Loucy (cell line): ENCODE measurements around the gene AMBRA1.

Experiments used
- H2AFZ ChIP-seq: fragments of 200-600 bp; sonication (generic); 2 replicates; pipeline ENCODE4 v1.6.0; 2016; ENCODE audit warnings: antibody characterized with exemption, mild to moderate bottlenecking, low read length, moderate library complexity
- H3F3A ChIP-seq: fragments of 200-600 bp; 2 replicates; pipeline ENCODE4 v1.6.0; 2016; ENCODE audit warnings: antibody characterized with exemption, low read depth, mild to moderate bottlenecking
- H3K27me3 ChIP-seq: fragments of 200-600 bp; sonication (generic); 2 replicates; pipeline ENCODE4 v1.6.1; 2014; ENCODE audit warnings: low read length, mild to moderate bottlenecking; ENCODE audit not compliant: insufficient read depth, poor library complexity, severe bottlenecking
- H3K36me3 ChIP-seq: fragments of 200-600 bp; sonication (generic); 2 replicates; pipeline ENCODE4 v1.6.1; 2016; ENCODE audit warnings: low read length; ENCODE audit not compliant: insufficient read depth
- H3K4me1 ChIP-seq: fragments of 200-600 bp; sonication (generic); 2 replicates; pipeline ENCODE4 v1.5.1; 2014; ENCODE audit warnings: low read length, mild to moderate bottlenecking; ENCODE audit not compliant: insufficient read depth, poor library complexity, severe bottlenecking
- H3K4me2 ChIP-seq: fragments of 200-600 bp; sonication (generic); 2 replicates; pipeline ENCODE4 v1.6.0; 2014; ENCODE audit warnings: antibody characterized with exemption, low read length, low read depth, mild to moderate bottlenecking; ENCODE audit not compliant: poor library complexity, severe bottlenecking
- H3K4me3 ChIP-seq: fragments of 200-600 bp; sonication (generic); 2 replicates; pipeline ENCODE4 v1.5.1; 2014; ENCODE audit warnings: low read length, mild to moderate bottlenecking, mixed read lengths; ENCODE audit not compliant: poor library complexity, severe bottlenecking
- H3K79me2 ChIP-seq: fragments of 200-600 bp; sonication (generic); 2 replicates; pipeline ENCODE4 v1.6.1; 2014; ENCODE audit warnings: low read length; ENCODE audit not compliant: insufficient read depth
- H3K9ac ChIP-seq: fragments of 200-600 bp; sonication (generic); 2 replicates; pipeline ENCODE4 v1.6.0; 2014; ENCODE audit warnings: mild to moderate bottlenecking, low read depth, low read length, moderate library complexity; ENCODE audit not compliant: poor library complexity, severe bottlenecking
- H3K9me2 ChIP-seq: fragments of 200-600 bp; sonication (generic); replicated peaks from 2 replicates; pipeline ENCODE4 v1.6.1; 2016; ENCODE audit warnings: low read depth, low read length, mixed read lengths
- H3K9me3 ChIP-seq: fragments of 200-600 bp; sonication (generic); 2 replicates; pipeline ENCODE4 v1.6.1; 2014; ENCODE audit warnings: mild to moderate bottlenecking, antibody characterized with exemption, low read length, low read depth; ENCODE audit not compliant: insufficient read depth
- H4K20me1 ChIP-seq: fragments of 200-600 bp; sonication (generic); 2 replicates; pipeline ENCODE4 v1.6.0; 2014; ENCODE audit warnings: antibody characterized with exemption, low read length, mild to moderate bottlenecking; ENCODE audit not compliant: insufficient read depth, poor library complexity, severe bottlenecking
- CTCF ChIP-seq: fragments of 200-600 bp; sonication (generic); conservative IDR thresholded peaks from 2 replicates; pipeline ENCODE4 v1.5.1; 2014; ENCODE audit warnings: mild to moderate bottlenecking, antibody characterized with exemption, low read length
- EZH2phosphoT487 ChIP-seq: fragments of 200-600 bp; IDR thresholded peaks from 2 replicates; pipeline ENCODE4 v1.6.1; 2018; ENCODE audit warnings: antibody characterized with exemption, mild to moderate bottlenecking, moderate library complexity, borderline replicate concordance

The AMBRA1 gene

GRCh38 chr11:46560300-46560991 is 33.4 kb downstream of the AMBRA1 start:
- Histone ChIP-seq H3K4me2 (peak overlapping the region; percentile 87), H3K27me3 (no peaks in the 10 kb centered on the region), H3K4me3 (peak overlapping the region; percentile 76), H2AFZ (peak overlapping the region; percentile 78; the same call in 1 of the 2 replicates), H3F3A (no peaks in the 10 kb centered on the region), H3K79me2 (peaks cover 85% of the 10 kb centered on the region), H3K36me3 (no peaks in the 10 kb centered on the region), H4K20me1 (peaks cover 17% of the 10 kb centered on the region), H3K9me2 (no peaks in the 10 kb centered on the region), H3K4me1 (peaks cover 23% of the 10 kb centered on the region), H3K9me3 (no peaks in the 10 kb centered on the region), H3K9ac (peak overlapping the region; percentile 73)
- no peak for TF ChIP-seq EZH2phosphoT487
- TF ChIP-seq CTCF: no peak

GRCh38 chr11:46559815-46560214 is 34.0 kb downstream of the AMBRA1 start:
- Histone ChIP-seq H3K4me1 (peaks cover 29% of the 10 kb centered on the region), H3K9me2 (no peaks in the 10 kb centered on the region), H3F3A (no peaks in the 10 kb centered on the region), H2AFZ (no peak overlapping the region), H3K9ac (peak overlapping the region; percentile 73), H3K4me2 (peak overlapping the region; percentile 87), H3K4me3 (peak overlapping the region; percentile 76), H3K79me2 (peaks cover 85% of the 10 kb centered on the region), H3K9me3 (no peaks in the 10 kb centered on the region), H3K27me3 (no peaks in the 10 kb centered on the region), H3K36me3 (no peaks in the 10 kb centered on the region), H4K20me1 (peaks cover 20% of the 10 kb centered on the region)
- TF ChIP-seq CTCF (no peak), EZH2phosphoT487 (no peak)

- Histone ChIP-seq H3K4me1 (peaks cover 45% of the 10 kb centered on the region), H3K9ac (no peak overlapping the region)
Observed at GRCh38 chr11:46557684-46558151, 36.1 kb downstream of the AMBRA1 start.

More at GRCh38 chr11:46557684-46558151, 36.1 kb downstream of the AMBRA1 start:
- Histone ChIP-seq H3F3A (no peaks in the 10 kb centered on the region), H2AFZ (no peak overlapping the region), H3K79me2 (peaks cover 87% of the 10 kb centered on the region), H3K4me3 (no peak overlapping the region), H4K20me1 (peaks cover 29% of the 10 kb centered on the region), H3K9me3 (no peaks in the 10 kb centered on the region), H3K27me3 (no peaks in the 10 kb centered on the region), H3K36me3 (no peaks in the 10 kb centered on the region), H3K9me2 (no peaks in the 10 kb centered on the region), H3K4me2 (no peak overlapping the region)
- TF ChIP-seq CTCF (no peak), EZH2phosphoT487 (no peak)
